CD4-positive, alpha-beta memory T cell (primary cell): ENCODE results near the gene SHLD1. TPM values are rescaled to one million over a fixed set of nuclear protein-coding genes. Genes with fewer than 3 reads are reported as not detected.

Source experiments
- CTCF ChIA-PET: fragments of 350-600 bp; sonication (Branson Sonifier 250); formaldehyde crosslinking; loops from one replicate; lab custom pipeline; 2021; ENCODE audit warnings: inconsistent platforms; ENCODE audit not compliant: partially characterized antibody; lab: Charles Lee
- POLR2A ChIA-PET: fragments of 350-600 bp; sonication (Branson Sonifier 250); formaldehyde crosslinking; loops from one replicate; lab custom pipeline; 2021; ENCODE audit not compliant: partially characterized antibody; lab: Charles Lee
- DNase-seq, 5 donors: peaks; one replicate each; pipeline versions ENCODE4 v3.0.0 to v3.0.0-alpha.2; 2020 to 2022; ENCODE audit warnings: mixed read lengths in 1 of 5
- H3K27ac ChIP-seq: one replicate; pipeline ENCODE4 v1.7.0; 2013; ENCODE audit warnings: low read depth, low read length
- H3K27me3 ChIP-seq: 2 replicates; pipeline ENCODE4 v1.7.0; 2013; ENCODE audit warnings: mild to moderate bottlenecking, low read length, moderate library complexity; ENCODE audit not compliant: insufficient read depth
- H3K36me3 ChIP-seq: 2 replicates; pipeline ENCODE4 v1.7.0; 2013; ENCODE audit warnings: mild to moderate bottlenecking, low read length, moderate library complexity; ENCODE audit not compliant: insufficient read depth
- H3K4me1 ChIP-seq: 2 replicates; pipeline ENCODE4 v1.7.0; 2013; ENCODE audit warnings: mild to moderate bottlenecking, low read length, moderate library complexity; ENCODE audit not compliant: insufficient read depth
- H3K4me3 ChIP-seq, 2 donors: one replicate each; pipeline ENCODE4 v1.7.0; 2013; ENCODE audit warnings: low read length in 2 of 2, mild to moderate bottlenecking in 1 of 2
- H3K9me3 ChIP-seq, 2 donors: one replicate each; pipeline ENCODE4 v1.7.0; 2013; ENCODE audit warnings: low read length in 2 of 2, control low read depth in 1 of 2; ENCODE audit not compliant: control insufficient read depth in 1 of 2
- H3K27ac Mint-ChIP-seq, 7 donors: one replicate each; pipeline ENCODE4 v1.8.0; 2020 to 2021; ENCODE audit warnings: mixed read lengths in 7 of 7, mild to moderate bottlenecking in 6 of 7, inconsistent platforms in 3 of 7, moderate library complexity in 3 of 7
- H3K27me3 Mint-ChIP-seq, 2 donors: one replicate each; pipeline ENCODE4 v1.8.0; 2020 to 2021; ENCODE audit warnings: mixed read lengths in 2 of 2
- H3K36me3 Mint-ChIP-seq, 2 donors: one replicate each; pipeline ENCODE4 v1.8.0; 2020 to 2021; ENCODE audit warnings: mixed read lengths in 2 of 2, inconsistent platforms in 1 of 2, mild to moderate bottlenecking in 1 of 2
- H3K4me1 Mint-ChIP-seq, 4 donors: one replicate each; pipeline ENCODE4 v1.8.0; 2020 to 2021; ENCODE audit warnings: mixed read lengths in 4 of 4, mild to moderate bottlenecking in 1 of 4
- H3K4me3 Mint-ChIP-seq, 8 donors: one replicate each; pipeline ENCODE4 v1.8.0; 2020 to 2021; ENCODE audit warnings: mixed read lengths in 8 of 8, mild to moderate bottlenecking in 7 of 8, moderate library complexity in 6 of 8, inconsistent platforms in 3 of 8
- H3K9me3 Mint-ChIP-seq, 8 donors: one replicate each; pipeline ENCODE4 v1.8.0; 2020 to 2021; ENCODE audit warnings: mixed read lengths in 8 of 8, mild to moderate bottlenecking in 5 of 8, inconsistent platforms in 3 of 8, moderate library complexity in 1 of 8
- intact Hi-C: fragments of 100-400 bp; cut with micrococcal nuclease; formaldehyde crosslinking; loops from one replicate; pipeline ENCODE4 v1.15.1; 2023
- polyA plus RNA-seq, 2 donors: library from polyadenylated mRNA; unstranded; fragments of 300-500 nt; fragmentation: Illumina TruSeq; gene quantifications; one replicate each; pipeline ENCODE4 v1.2.3, GENCODE V29; 2021
- total RNA-seq, 2 experiments: library from RNA; stranded (reverse); gene quantifications; one replicate each; pipeline ENCODE4 v1.2.3, GENCODE V29; 2021

SHLD1 gene
- total and polyA plus RNA-seq, 4 experiments from 2014 or later: 13.6 to 22.0 (median 18.2) TPM

GRCh38 chr20:5714261-5715041 lies 35.8 kb upstream of the SHLD1 start:
- POLR2A ChIA-PET: interaction anchor here (0.6 to 2.3 kb wide), 21 partner anchors 9 to 359 kb away, joined by 3 to 41 read pairs (median 3); partner anchors contain the start of gene SHLD1
- H3K27ac Mint-ChIP-seq: peak overlapping the region; percentile 88 to 100 (median 99)
- Histone ChIP-seq H3K9me3 (no peaks in the 10 kb centered on the region), H3K36me3 (no peaks in the 10 kb centered on the region), H3K4me1 (peaks cover 33% of the 10 kb centered on the region), H3K4me3 (peak overlapping the region in 1 of 2 donors; percentile 14), H3K27me3 (no peaks in the 10 kb centered on the region), H3K27ac (peak overlapping the region; percentile 72)
- peaks cover 0 to 2% of the 10 kb centered on the region in 2 donors for H3K27me3 Mint-ChIP-seq
- peak; percentile 90 to 98 (median 96) for DNase-seq
- intact Hi-C loops: loop anchor here (1.0 kb wide), 4 partner anchors 23 to 122 kb away; partner anchors contain the start of gene SHLD1
- peaks cover 0 to 11% (median 2%) of the 10 kb centered on the region in 8 donors for H3K9me3 Mint-ChIP-seq
- H3K36me3 Mint-ChIP-seq: peaks cover 0 to 1% of the 10 kb centered on the region in 2 donors
- H3K4me1 Mint-ChIP-seq: peaks cover 32 to 46% (median 37%) of the 10 kb centered on the region in 4 donors
- peak overlapping the region; percentile 57 to 93 (median 74) for H3K4me3 Mint-ChIP-seq
- CTCF ChIA-PET: interaction anchor here (0.8 to 2.2 kb wide), 11 partner anchors 9 to 185 kb away, joined by 3 to 13 read pairs (median 4); partner anchors contain the start of gene SHLD1

- H3K36me3 ChIP-seq: no peaks in the 10 kb centered on the region
- H3K4me1 ChIP-seq: peaks cover 35% of the 10 kb centered on the region
- Mint-ChIP-seq H3K4me1 (peaks cover 36 to 46% (median 40%) of the 10 kb centered on the region in 4 donors), H3K27ac (peak overlapping the region; percentile 88 to 100 (median 99)), H3K27me3 (peaks cover 0 to 2% of the 10 kb centered on the region in 2 donors), H3K36me3 (peaks cover 0 to 1% of the 10 kb centered on the region in 2 donors), H3K4me3 (peak overlapping the region in 7 of 8 donors; percentile 18 to 93 (median 79)), H3K9me3 (peaks cover 0 to 11% (median 2%) of the 10 kb centered on the region in 8 donors)
- intact Hi-C loops: no loop called here
- no peaks in the 10 kb centered on the region for H3K9me3 ChIP-seq
- peak in 1 of 5 donors; percentile 56 for DNase-seq
- no peaks in the 10 kb centered on the region for H3K27me3 ChIP-seq
- ChIA-PET CTCF (interaction anchor here (0.8 to 2.2 kb wide), 11 partner anchors 10 to 186 kb away, joined by 3 to 13 read pairs (median 4); partner anchors contain the start of gene SHLD1), POLR2A (interaction anchor here (1.0 to 2.3 kb wide), 16 partner anchors 10 to 122 kb away, joined by 3 to 41 read pairs (median 4); partner anchors contain the start of gene SHLD1)
- peak overlapping the region in 1 of 2 donors; percentile 5 for H3K4me3 ChIP-seq
- peak overlapping the region; percentile 72 for H3K27ac ChIP-seq
Observed at GRCh38 chr20:5715071-5715841, 34.9 kb upstream of the SHLD1 start.

DNA sequence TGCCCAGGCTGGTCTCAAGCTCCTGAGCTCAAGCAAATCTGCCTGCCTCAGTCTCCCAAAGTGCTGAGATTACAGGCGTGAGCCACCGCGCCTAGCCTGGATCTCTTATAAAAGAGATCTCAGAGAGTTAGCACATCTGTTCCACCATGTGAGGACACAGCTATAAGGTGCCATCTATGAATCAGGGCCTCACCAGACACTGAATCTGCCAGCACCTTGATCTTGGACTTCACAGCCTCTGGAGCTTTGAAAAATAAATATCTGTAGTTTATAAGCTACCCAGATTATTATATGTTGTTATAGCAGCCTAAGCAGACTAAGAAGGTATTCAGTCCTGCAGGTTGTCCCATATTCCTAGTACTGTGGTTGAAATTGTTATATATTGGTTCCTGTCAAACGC lies 33.2 kb upstream of the SHLD1 start:
- H3K36me3 Mint-ChIP-seq: peaks cover 0 to 1% of the 10 kb centered on the region in 2 donors

GRCh38 chr20:5718896-5719595 lies 31.2 kb upstream of the SHLD1 start:
- DNase-seq: no peak
- Histone ChIP-seq H3K4me3 (no peak overlapping the region), H3K4me1 (peaks cover 27% of the 10 kb centered on the region), H3K9me3 (no peaks in the 10 kb centered on the region), H3K36me3 (no peaks in the 10 kb centered on the region), H3K27me3 (no peaks in the 10 kb centered on the region), H3K27ac (no peak overlapping the region)
- ChIA-PET CTCF (no interaction called here), POLR2A (no interaction called here)
- no peaks in the 10 kb centered on the region for H3K27me3 Mint-ChIP-seq
- no peak overlapping the region for H3K4me3 Mint-ChIP-seq
- peak overlapping the region in 4 of 7 donors; percentile 39 to 75 (median 55) for H3K27ac Mint-ChIP-seq
- intact Hi-C loops: no loop called here
- H3K36me3 Mint-ChIP-seq: peaks cover 0 to 1% of the 10 kb centered on the region in 2 donors
- H3K9me3 Mint-ChIP-seq: peaks cover 0 to 11% (median 2%) of the 10 kb centered on the region in 8 donors
- peaks cover 29 to 34% (median 30%) of the 10 kb centered on the region in 4 donors for H3K4me1 Mint-ChIP-seq

More for the DNA sequence above, 33.2 kb upstream of the SHLD1 start:
- Mint-ChIP-seq H3K27ac (peak overlapping the region; percentile 62 to 100 (median 97)), H3K4me3 (no peak overlapping the region), H3K9me3 (peaks cover 0 to 11% (median 2%) of the 10 kb centered on the region in 8 donors), H3K27me3 (peaks cover 0 to 2% of the 10 kb centered on the region in 2 donors), H3K4me1 (peaks cover 37 to 46% (median 40%) of the 10 kb centered on the region in 4 donors)
- Histone ChIP-seq H3K27me3 (no peaks in the 10 kb centered on the region), H3K27ac (no peak overlapping the region), H3K9me3 (no peaks in the 10 kb centered on the region), H3K4me1 (peaks cover 37% of the 10 kb centered on the region), H3K4me3 (no peak overlapping the region), H3K36me3 (no peaks in the 10 kb centered on the region)
- ChIA-PET POLR2A (no interaction called here), CTCF (interaction anchor here (1.0 kb wide), 1 partner anchor 75 kb away, joined by 3 read pairs; no protein-coding TSS in a partner anchor)
- intact Hi-C loops: no loop called here
- no peak for DNase-seq

- Histone ChIP-seq H3K27me3 (no peaks in the 10 kb centered on the region), H3K9me3 (no peaks in the 10 kb centered on the region), H3K27ac (no peak overlapping the region), H3K36me3 (no peaks in the 10 kb centered on the region), H3K4me3 (no peak overlapping the region), H3K4me1 (peaks cover 25% of the 10 kb centered on the region)
- no peaks in the 10 kb centered on the region for H3K27me3 Mint-ChIP-seq
- peaks cover 20 to 30% (median 25%) of the 10 kb centered on the region in 4 donors for H3K4me1 Mint-ChIP-seq
- intact Hi-C loops: no loop called here
- ChIA-PET POLR2A (no interaction called here), CTCF (no interaction called here)
- H3K4me3 Mint-ChIP-seq: no peak overlapping the region
- peak overlapping the region in 3 of 7 donors; percentile 17 to 66 (median 37) for H3K27ac Mint-ChIP-seq
- no peak for DNase-seq
- H3K36me3 Mint-ChIP-seq: peaks cover 0 to 1% of the 10 kb centered on the region in 2 donors
- H3K9me3 Mint-ChIP-seq: peaks cover 0 to 8% (median 1%) of the 10 kb centered on the region in 8 donors
Observed at GRCh38 chr20:5719861-5720403, 30.3 kb upstream of the SHLD1 start.

DNA sequence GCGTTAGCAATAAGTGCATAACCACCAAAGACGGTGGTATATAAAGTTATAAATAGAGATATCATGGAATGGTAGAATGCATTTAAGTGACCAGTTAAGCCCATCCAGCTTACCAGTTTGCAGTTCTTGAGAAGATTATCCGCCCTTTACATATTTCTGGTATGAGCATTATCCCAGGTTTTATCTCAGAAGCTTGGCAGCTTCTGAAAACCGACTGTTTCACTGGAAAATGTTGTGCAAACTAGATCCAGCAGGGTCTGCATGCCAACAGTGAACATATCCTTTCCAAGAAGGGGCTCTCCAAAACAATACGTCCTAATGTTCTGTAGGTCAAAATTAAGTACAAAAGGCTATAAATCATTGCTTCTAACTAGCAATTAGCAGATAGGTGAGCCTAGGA lies 29.5 kb upstream of the SHLD1 start:
- CTCF ChIA-PET: no interaction called here

More for the DNA sequence above, 29.5 kb upstream of the SHLD1 start:
- Mint-ChIP-seq H3K27me3 (no peaks in the 10 kb centered on the region), H3K9me3 (peaks cover 0 to 4% (median 0%) of the 10 kb centered on the region in 8 donors), H3K4me1 (peaks cover 12 to 22% (median 19%) of the 10 kb centered on the region in 4 donors), H3K27ac (peak overlapping the region in 1 of 7 donors; percentile 35), H3K4me3 (no peak overlapping the region), H3K36me3 (peaks cover 0 to 1% of the 10 kb centered on the region in 2 donors)
- POLR2A ChIA-PET: interaction anchor here (1.2 kb wide), 1 partner anchor 16 kb away, joined by 3 read pairs; no protein-coding TSS in a partner anchor
- H3K36me3 ChIP-seq: no peaks in the 10 kb centered on the region
- no peak for DNase-seq
- no peak overlapping the region for H3K27ac ChIP-seq
- no peak overlapping the region for H3K4me3 ChIP-seq
- intact Hi-C loops: no loop called here
- no peaks in the 10 kb centered on the region for H3K9me3 ChIP-seq
- no peaks in the 10 kb centered on the region for H3K27me3 ChIP-seq
- H3K4me1 ChIP-seq: peaks cover 18% of the 10 kb centered on the region
